GM19043 (cell line): Measurements from ENCODE around the gene IL31RA.
"Not testable (repeated sequence)": the region's sequence is repeated elsewhere in the genome, so short reads cannot be mapped to it uniquely, and the experiment has no call there.

Source experiments
- ATAC-seq: cut with Tn5 transposase; IDR thresholded peaks from one replicate; pipeline ENCODE4 v1.9.1; 2021; ENCODE audit warnings: low read depth; ENCODE audit not compliant: unreplicated experiment

Gene IL31RA

GRCh38 chr5:55923177-55923771, 72.1 kb downstream of the IL31RA start:
- ATAC-seq: no peak

- no peak for ATAC-seq
These were observed 72.8 kb downstream of the IL31RA start for GRCh38 chr5:55923865-55924500.

- no peak for ATAC-seq
These were observed 73.6 kb downstream of the IL31RA start for GRCh38 chr5:55924744-55925143.

- no peak for ATAC-seq
These were observed 74.0 kb downstream of the IL31RA start for GRCh38 chr5:55925181-55925580.

- no peak for ATAC-seq
These were observed 74.6 kb downstream of the IL31RA start for GRCh38 chr5:55925712-55926111.

GRCh38 chr5:55926476-55926875, 75.3 kb downstream of the IL31RA start:
- ATAC-seq: no peak

GRCh38 chr5:55927861-55928655, 76.9 kb downstream of the IL31RA start:
- ATAC-seq: no peak

GRCh38 chr5:55929020-55929799, 78.1 kb downstream of the IL31RA start:
- no peak for ATAC-seq

- ATAC-seq: no peak
These were observed 81.5 kb downstream of the IL31RA start for GRCh38 chr5:55932700-55933099.

GRCh38 chr5:55933377-55934114, 82.4 kb downstream of the IL31RA start:
- ATAC-seq: no peak

- ATAC-seq: no peak
These were observed 83.0 kb downstream of the IL31RA start for GRCh38 chr5:55934115-55934613.

GRCh38 chr5:55934720-55935119, 83.6 kb downstream of the IL31RA start:
- ATAC-seq: no peak

- ATAC-seq: no peak
These were observed 84.2 kb downstream of the IL31RA start for GRCh38 chr5:55935371-55935770.

GRCh38 chr5:55936100-55936693, 85.0 kb downstream of the IL31RA start:
- no peak for ATAC-seq

- ATAC-seq: not testable (repeated sequence)
These were observed 86.4 kb downstream of the IL31RA start for GRCh38 chr5:55937598-55937997.

GRCh38 chr5:55941154-55941553, 90.0 kb downstream of the IL31RA start:
- ATAC-seq: not testable (repeated sequence)

- ATAC-seq: no peak
These were observed 108.1 kb downstream of the IL31RA start for GRCh38 chr5:55959208-55959607.

- no peak for ATAC-seq
These were observed 109.6 kb downstream of the IL31RA start for GRCh38 chr5:55960779-55961178.

GRCh38 chr5:55965525-55965924, 114.4 kb downstream of the IL31RA start:
- ATAC-seq: no peak

- ATAC-seq: no peak
These were observed 115.1 kb downstream of the IL31RA start for GRCh38 chr5:55966284-55966683.
